NB4 (cell line): ENCODE results near the gene ARHGAP28.

Source experiments
- DNase-seq: peaks from one replicate; pipeline ENCODE4 v3.0.0; 2010; ENCODE audit warnings: low read depth
- H3K4me3 ChIP-seq: one replicate; pipeline ENCODE4 v1.5.1; 2011; ENCODE audit warnings: mild to moderate bottlenecking, low read depth, low read length, moderate library complexity
- MYC ChIP-seq: IDR thresholded peaks from 2 replicates; pipeline ENCODE4 v1.6.1; 2011; ENCODE audit warnings: low read depth, low read length
- POLR2A ChIP-seq: IDR thresholded peaks from 2 replicates; pipeline ENCODE4 v1.6.1; 2011; ENCODE audit warnings: mild to moderate bottlenecking; ENCODE audit not compliant: insufficient read length; ENCODE audit errors: extremely low read depth
- TF ChIP-seq, protein P1 (sequence below): IDR thresholded peaks from one replicate; pipeline ENCODE4 v1.5.1; 2012; ENCODE audit warnings: low read depth, low read length
- TF ChIP-seq, protein P2 (sequence below): IDR thresholded peaks from 2 replicates; pipeline ENCODE4 v1.6.1; 2011; ENCODE audit warnings: low read depth, low read length

The ARHGAP28 gene

GRCh38 chr18:6956495-6956894, 227.0 kb downstream of the ARHGAP28 start:
- no peak overlapping the region for H3K4me3 ChIP-seq
- TF ChIP-seq MYC (no peak), POLR2A (no peak)
- TF ChIP-seq, protein P1, sequence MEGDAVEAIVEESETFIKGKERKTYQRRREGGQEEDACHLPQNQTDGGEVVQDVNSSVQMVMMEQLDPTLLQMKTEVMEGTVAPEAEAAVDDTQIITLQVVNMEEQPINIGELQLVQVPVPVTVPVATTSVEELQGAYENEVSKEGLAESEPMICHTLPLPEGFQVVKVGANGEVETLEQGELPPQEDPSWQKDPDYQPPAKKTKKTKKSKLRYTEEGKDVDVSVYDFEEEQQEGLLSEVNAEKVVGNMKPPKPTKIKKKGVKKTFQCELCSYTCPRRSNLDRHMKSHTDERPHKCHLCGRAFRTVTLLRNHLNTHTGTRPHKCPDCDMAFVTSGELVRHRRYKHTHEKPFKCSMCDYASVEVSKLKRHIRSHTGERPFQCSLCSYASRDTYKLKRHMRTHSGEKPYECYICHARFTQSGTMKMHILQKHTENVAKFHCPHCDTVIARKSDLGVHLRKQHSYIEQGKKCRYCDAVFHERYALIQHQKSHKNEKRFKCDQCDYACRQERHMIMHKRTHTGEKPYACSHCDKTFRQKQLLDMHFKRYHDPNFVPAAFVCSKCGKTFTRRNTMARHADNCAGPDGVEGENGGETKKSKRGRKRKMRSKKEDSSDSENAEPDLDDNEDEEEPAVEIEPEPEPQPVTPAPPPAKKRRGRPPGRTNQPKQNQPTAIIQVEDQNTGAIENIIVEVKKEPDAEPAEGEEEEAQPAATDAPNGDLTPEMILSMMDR, result no peak
- TF ChIP-seq, protein P2, sequence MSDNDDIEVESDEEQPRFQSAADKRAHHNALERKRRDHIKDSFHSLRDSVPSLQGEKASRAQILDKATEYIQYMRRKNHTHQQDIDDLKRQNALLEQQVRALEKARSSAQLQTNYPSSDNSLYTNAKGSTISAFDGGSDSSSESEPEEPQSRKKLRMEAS, result no peak

DNA sequence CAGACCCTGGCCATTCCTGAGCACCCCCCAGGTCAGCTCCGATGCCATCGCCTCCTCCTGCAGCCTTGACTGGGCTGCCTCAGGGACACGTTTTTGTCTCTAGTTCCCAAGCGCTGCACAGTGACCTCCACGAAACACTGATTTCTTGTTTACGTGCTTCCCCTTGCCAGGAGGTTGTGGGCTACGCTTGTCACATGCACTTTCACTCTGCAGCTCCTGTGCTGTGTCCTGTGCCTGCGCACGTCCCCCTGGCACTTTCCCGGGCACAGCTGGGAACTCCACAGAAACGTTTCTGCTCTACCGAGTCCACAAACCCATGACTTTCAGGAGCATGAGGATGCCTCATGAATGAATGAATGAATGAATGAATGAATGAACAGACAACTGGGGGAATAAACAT, 227.5 kb downstream of the ARHGAP28 start:
- DNase-seq, result no peak
- TF ChIP-seq, protein P1, result no peak
- TF ChIP-seq, protein P2, result no peak
- TF ChIP-seq MYC (no peak), POLR2A (no peak)
- no peak overlapping the region for H3K4me3 ChIP-seq

More at GRCh38 chr18:6956495-6956894, 227.0 kb downstream of the ARHGAP28 start:
- DNase-seq, result no peak

GRCh38 chr18:6959110-6959509, 229.6 kb downstream of the ARHGAP28 start:
- no peak overlapping the region for H3K4me3 ChIP-seq
- no peak for DNase-seq
- TF ChIP-seq MYC (no peak), POLR2A (no peak)
- TF ChIP-seq, protein P1, result no peak
- TF ChIP-seq, protein P2, result no peak

DNA sequence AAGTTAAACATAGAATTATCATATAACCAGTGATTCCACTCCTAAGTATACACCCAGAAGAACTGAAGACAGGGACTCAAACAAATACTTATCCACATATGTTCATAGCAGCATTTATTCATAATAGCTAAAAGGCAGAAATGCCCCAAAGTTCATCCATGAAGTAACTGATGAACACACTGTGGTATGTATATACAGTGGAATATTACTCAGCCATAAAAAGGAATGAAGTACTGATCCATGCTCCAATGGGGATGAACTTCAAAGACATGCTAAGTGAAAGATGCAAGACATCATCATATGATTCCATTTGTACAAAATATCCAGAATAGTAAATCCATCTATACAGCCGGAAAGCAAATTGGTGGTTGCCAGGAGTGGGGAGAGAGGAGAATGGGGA, 230.6 kb downstream of the ARHGAP28 start:
- DNase-seq, result no peak
- H3K4me3 ChIP-seq, result no peak overlapping the region
- TF ChIP-seq, protein P2, result no peak
- no peak for TF ChIP-seq MYC
- TF ChIP-seq POLR2A, result no peak
- TF ChIP-seq, protein P1, result no peak

- no peak for DNase-seq
- TF ChIP-seq MYC, result no peak
- no peak for TF ChIP-seq POLR2A
- TF ChIP-seq, protein P2, result no peak
- TF ChIP-seq, protein P1, result no peak
- H3K4me3 ChIP-seq, result no peak overlapping the region
Measured at GRCh38 chr18:6960656-6961055, 231.1 kb downstream of the ARHGAP28 start.

DNA sequence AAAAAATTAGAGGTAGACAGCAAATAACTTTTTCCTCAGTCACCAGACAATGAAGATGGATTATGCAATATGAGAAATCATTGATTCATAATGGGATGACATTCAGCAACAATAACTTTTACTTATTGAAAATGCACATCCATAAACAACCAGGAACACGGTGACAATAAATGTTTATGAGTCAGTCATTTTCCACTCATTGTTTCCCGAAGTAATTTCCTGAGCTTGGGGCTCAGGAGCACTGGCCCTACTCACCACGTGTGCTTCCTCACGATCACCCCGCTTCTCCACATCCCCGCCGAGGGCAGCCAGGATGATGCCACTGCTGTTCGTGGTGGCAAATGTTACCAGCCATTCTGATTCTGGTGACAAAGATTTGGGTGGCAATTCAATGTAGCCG, 231.8 kb downstream of the ARHGAP28 start:
- no peak for DNase-seq
- TF ChIP-seq POLR2A, result no peak
- TF ChIP-seq, protein P2, result no peak
- TF ChIP-seq, protein P1, result no peak
- no peak for TF ChIP-seq MYC
- no peak overlapping the region for H3K4me3 ChIP-seq
